ENCODE results near the gene GOT1. TPM values are rescaled to one million over a fixed set of nuclear protein-coding genes. Genes with fewer than 3 reads are reported as not detected.
A peak's percentile ranks its signal among the peaks of the same experiment; 100 is the strongest.

Gene GOT1
- total RNA-seq: 14.9 TPM
- long read RNA-seq, transcript GOT1-201 (9 exons, 2,923 nt): major isoform, 124 of 142 reads
- long read RNA-seq, partial matches to known transcripts: 6 of 142 reads
- long read RNA-seq, other reads (novel, unspliced or antisense): 12 of 142 reads

- peak; percentile 97 for DNase-seq (ENCODE audit: low spot score)
These were observed at the start of gene GOT1 for GRCh38 chr10:99430451-99431189. GOT1 (minus strand) TSS chr10:99430624; CDS start chr10:99430565, 59 bp downstream.

GRCh38 chr10:99470327-99470726, 39.9 kb upstream of the GOT1 start:
- DNase-seq (ENCODE audit: low spot score): no peak

- DNase-seq (ENCODE audit: low spot score): no peak
These were observed 37.0 kb upstream of the GOT1 start for GRCh38 chr10:99467236-99467999.

DNA sequence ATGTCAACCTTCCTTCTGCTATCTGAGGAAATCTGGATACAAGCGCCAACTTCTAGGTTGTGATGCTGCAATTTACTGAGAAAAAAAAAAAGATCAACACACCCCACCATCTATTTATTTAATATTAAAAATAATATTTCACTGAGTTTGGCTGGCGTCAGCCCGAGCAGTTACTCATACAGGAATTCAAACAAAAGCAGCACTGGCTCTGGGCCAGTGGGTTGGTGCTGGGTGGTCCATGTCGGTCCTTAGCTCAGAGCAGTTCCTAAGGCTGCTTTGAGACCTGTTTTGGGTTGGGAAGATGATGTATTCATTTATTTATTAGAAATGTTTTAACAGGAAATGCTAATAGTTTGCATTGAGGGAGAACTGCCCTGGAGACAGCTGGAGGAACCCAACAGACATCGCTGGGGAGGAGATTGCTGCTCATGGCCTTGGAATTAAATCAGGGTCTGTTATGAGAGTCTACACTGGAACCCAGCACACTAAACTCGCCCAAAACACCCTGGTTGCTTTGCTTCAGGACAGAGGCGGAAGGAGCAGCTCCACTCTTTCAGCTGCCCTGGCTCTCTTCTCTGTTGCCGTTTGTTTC, 36.3 kb upstream of the GOT1 start:
- DNase-seq (ENCODE audit: low spot score): no peak

GRCh38 chr10:99461230-99461629, 30.8 kb upstream of the GOT1 start:
- no peak for DNase-seq (ENCODE audit: low spot score)

DNA sequence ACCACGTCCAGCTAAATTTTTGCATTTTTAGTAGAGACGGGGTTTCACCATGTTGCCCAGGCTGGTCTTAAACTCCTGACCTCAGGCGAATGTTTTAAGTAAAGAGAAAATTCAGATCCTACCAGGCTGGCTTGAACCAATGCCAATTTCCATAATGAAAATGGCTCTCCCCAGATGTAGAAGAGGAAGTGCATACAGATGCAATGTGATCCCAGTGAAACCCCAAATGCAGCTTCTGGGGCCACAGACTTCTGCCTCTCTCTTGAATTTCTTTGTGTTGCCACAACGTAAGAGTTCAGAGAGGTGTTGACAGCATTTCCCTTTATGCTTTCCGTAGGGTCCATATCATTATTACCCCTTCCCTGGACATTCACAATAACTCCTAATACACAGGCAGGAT, 29.6 kb upstream of the GOT1 start:
- no peak for DNase-seq (ENCODE audit: low spot score)

DNA sequence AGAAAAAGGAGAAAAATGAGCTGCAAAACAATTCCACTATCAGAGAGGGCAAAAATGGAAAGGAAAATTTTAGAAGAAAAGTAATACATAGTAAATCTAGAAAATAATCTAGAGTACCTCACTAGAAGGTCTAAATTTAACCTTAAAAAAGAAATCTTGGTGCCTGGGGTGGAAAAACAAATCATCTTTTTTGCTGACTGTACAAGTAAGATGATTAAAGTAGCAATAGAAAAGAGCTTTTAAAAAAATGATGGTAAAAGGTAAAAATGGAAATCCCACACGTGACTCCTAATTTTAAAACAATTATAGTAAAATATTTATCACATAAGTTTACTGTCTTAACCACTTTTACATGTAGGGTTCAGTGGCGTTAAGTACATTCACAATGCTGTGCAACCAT, 28.8 kb upstream of the GOT1 start:
- DNase-seq (ENCODE audit: low spot score): no peak

- DNase-seq (ENCODE audit: low spot score): no peak
These were observed 27.4 kb upstream of the GOT1 start for GRCh38 chr10:99457813-99458212.

DNA sequence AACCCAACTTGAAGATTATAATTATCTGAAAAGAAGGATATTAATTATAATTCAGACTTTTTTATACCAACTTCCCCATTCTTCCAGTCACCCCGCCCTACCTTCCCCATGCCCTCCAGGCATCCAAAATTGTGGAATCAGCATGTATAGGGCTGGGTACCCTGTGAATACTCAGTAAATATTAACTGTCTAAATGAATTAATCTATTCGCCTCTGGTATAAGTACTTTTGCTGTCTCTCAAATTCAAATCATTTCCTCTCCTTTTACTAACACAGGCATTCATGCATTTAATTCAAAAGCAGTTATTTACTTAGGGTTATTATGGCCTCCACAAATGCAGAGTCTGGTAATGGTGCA, 26.5 kb upstream of the GOT1 start:
- DNase-seq (ENCODE audit: low spot score): no peak

DNA sequence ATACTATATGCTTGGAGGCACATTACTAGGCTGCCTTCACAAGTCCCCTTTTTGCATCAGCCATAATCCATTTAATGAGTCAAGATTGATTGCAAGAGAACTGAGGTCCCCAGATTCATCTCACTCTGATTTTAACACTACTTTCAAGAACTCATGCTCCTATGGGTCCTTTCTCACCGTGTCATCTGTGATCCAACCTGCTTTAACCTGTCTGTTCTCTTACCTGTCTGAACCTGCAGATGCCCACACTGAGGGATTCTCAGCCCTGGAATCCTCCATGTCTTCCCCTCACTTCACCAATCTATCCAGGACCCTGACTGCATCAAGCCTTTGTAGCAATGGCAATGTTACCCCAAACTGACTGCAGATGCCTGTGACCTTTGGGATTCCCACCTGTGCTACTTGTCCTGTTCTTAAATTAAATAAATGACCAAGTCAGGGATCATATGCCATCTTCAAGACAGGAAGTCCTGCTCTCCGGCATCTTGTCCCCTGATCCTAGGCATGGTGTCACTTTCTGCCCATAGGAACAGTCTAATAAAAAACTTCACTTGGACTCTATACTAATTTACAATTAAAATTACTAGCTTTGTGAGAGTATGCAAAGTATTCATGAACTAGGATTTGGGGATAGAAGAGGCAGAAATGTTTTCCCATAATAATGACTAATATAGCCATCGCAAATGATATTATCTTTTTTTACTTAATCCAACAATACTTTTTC, 25.9 kb upstream of the GOT1 start:
- no peak for DNase-seq (ENCODE audit: low spot score)

DNA sequence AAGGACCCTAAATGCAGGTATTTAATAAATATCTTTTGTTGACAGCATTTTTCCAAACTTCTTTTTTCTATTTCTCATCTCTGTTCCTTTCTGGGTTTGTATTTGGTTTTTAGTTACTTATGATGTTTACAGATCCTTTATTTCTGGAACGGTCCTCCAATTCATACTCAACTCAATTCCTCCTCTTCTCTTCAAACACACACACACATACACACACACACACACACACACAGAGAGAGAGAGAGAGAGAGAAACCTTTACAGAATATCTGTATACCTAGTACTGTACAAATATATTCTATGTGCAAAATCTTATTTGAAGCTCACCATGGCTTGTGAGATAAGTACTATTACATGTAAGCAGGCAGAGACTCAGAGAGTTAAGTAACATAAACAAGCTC, 21.6 kb upstream of the GOT1 start:
- no peak for DNase-seq (ENCODE audit: low spot score)

GRCh38 chr10:99451499-99451788, 21.0 kb upstream of the GOT1 start:
- no peak for DNase-seq (ENCODE audit: low spot score)

GRCh38 chr10:99450624-99451498, 20.4 kb upstream of the GOT1 start:
- DNase-seq (ENCODE audit: low spot score): no peak

DNA sequence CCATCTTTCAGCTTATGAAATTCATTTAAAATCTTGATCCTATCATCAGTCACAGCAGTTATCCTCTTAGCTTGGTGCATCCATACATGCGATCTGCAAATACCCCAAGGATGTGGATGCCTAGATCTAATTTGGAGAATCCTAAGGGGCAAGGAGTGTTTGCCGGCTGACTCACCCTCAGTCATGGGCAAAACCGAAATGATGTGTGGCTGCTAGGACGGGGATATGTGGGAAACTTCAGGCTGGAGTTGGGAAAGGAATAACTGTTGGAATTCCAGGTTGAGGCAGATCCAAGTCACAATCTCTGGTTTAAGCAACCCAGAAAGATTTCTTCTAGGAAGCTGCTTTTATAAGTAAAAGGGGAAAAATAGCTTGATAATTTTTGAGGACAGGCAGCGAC, 19.7 kb upstream of the GOT1 start:
- no peak for DNase-seq (ENCODE audit: low spot score)

- no peak for DNase-seq (ENCODE audit: low spot score)
These were observed 18.6 kb upstream of the GOT1 start for GRCh38 chr10:99449023-99449422.

DNA sequence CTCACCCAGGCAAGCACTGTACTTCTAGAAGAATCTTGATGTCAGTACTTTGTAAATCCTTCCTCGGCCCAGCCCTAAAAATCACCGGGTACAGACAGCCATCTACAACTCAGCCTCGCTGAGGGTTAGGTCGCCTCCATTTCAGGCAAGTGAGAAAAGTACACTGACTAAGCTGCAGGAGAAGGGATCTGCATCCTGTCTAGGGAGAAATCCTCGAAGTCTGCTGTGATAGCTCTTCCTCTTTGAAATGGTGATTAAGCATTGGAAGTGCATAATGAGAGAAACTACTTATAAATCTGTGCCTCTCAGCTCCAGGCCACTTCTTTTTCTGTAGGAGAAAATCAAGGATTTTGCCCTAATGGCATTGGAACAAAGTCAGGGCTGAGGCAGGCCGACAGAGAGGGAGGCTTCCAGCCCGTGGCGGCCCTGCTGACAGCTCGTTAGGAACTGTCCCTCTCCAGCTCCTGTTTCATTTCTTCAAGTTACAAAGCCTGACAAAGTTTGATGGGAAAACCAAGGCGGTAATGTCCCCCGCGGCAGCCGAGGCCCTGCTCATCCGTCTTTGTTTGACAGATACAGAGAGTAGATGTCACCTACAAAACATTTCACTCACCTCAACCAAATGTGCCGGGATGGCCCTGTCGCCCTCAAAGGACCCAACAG, 14.1 kb upstream of the GOT1 start:
- no peak for DNase-seq (ENCODE audit: low spot score)

- DNase-seq (ENCODE audit: low spot score): no peak
These were observed 13.1 kb upstream of the GOT1 start for GRCh38 chr10:99443500-99443899.

DNA sequence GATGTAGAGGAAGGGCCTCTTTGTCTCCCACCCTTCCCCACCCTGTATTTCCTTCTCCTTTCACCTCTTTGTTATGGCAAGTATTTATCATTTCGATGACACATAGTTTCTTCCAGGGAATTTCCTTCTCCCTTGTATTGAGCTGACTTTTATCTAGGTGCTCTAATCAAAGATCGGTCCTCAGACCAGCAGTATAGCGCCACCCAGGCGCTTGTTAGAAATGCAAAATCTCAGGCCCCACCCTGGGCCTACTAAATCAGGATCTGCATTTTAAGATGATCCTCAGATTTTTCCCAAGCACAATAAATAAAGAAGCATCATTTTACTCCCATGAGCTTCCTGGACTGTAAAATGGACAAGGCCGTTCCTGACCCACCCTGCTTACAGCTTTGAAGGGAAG, 12.0 kb upstream of the GOT1 start:
- no peak for DNase-seq (ENCODE audit: low spot score)

DNA sequence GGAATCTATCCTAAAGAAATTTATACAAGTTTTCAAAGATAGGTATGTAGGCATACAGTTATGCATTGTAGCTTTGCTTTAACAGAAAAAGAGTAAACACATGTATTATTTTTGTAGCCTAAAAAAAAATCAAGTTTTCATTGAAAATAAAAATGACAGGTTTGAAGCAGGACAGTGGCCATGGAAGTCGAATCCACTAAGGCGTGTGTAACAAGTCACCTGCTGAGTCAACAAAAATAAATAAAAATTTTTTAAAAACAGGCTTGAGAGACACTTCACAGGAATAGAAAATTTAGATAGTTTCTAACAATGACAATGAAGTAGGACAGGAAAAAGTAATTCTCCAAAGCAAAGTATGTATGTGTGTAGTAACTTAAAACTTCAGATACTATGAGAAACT, 8.5 kb upstream of the GOT1 start:
- DNase-seq (ENCODE audit: low spot score): no peak

- DNase-seq (ENCODE audit: low spot score): no peak
These were observed 5.7 kb upstream of the GOT1 start for GRCh38 chr10:99435986-99436638.

All from mesenteric fat pad (tissue), 1 donor.